Smooth muscle cell (in vitro differentiated cells): ENCODE data around the gene ANKLE2. TPM values are rescaled to one million over a fixed set of nuclear protein-coding genes. Genes with fewer than 3 reads are reported as not detected.
"Not testable (repeated sequence)": the region's sequence is repeated elsewhere in the genome, so short reads cannot be mapped to it uniquely, and the experiment has no call there.

Source experiments
- DNase-seq: peaks from one replicate; lab custom pipeline; 2025; ENCODE audit not compliant: unreplicated experiment; lab: John Stamatoyannopoulos, UW
- H2AFZ ChIP-seq: fragments of 200-600 bp; sonication (generic); 2 replicates; pipeline ENCODE4 v1.6.0; 2016; ENCODE audit warnings: antibody characterized with exemption, low read depth, mild to moderate bottlenecking
- H3F3A ChIP-seq: fragments of 200-600 bp; sonication (generic); 2 replicates; pipeline ENCODE4 v1.6.0; 2017; ENCODE audit warnings: antibody characterized with exemption, low read depth
- H3K27ac ChIP-seq: fragments of 200-600 bp; sonication (generic); 2 replicates; pipeline ENCODE4 v1.5.1; 2016; ENCODE audit warnings: low read depth, mild to moderate bottlenecking
- H3K27me3 ChIP-seq: fragments of 200-600 bp; sonication (generic); 2 replicates; pipeline ENCODE4 v1.6.1; 2016; ENCODE audit warnings: low read depth, mild to moderate bottlenecking
- H3K36me3 ChIP-seq: fragments of 200-600 bp; sonication (generic); 2 replicates; pipeline ENCODE4 v1.5.1; 2016; ENCODE audit warnings: low read depth
- H3K4me1 ChIP-seq: fragments of 200-600 bp; sonication (generic); 2 replicates; pipeline ENCODE4 v1.5.1; 2016; ENCODE audit warnings: low read depth
- H3K4me2 ChIP-seq: fragments of 200-600 bp; sonication (generic); 2 replicates; pipeline ENCODE4 v1.6.0; 2016; ENCODE audit warnings: mild to moderate bottlenecking
- H3K4me3 ChIP-seq: fragments of 200-600 bp; sonication (generic); 2 replicates; pipeline ENCODE4 v1.5.1; 2016; ENCODE audit warnings: mild to moderate bottlenecking
- H3K79me2 ChIP-seq: fragments of 200-600 bp; sonication (generic); 2 replicates; pipeline ENCODE4 v1.6.0; 2016; ENCODE audit warnings: low read depth, mild to moderate bottlenecking
- H3K9ac ChIP-seq: fragments of 200-600 bp; sonication (generic); 2 replicates; pipeline ENCODE4 v1.6.0; 2016; ENCODE audit warnings: low read depth
- H3K9me3 ChIP-seq: fragments of 200-600 bp; sonication (generic); replicated peaks from 2 replicates; pipeline ENCODE4 v1.5.1; 2016; ENCODE audit warnings: low read depth
- H4K20me1 ChIP-seq: fragments of 200-600 bp; sonication (generic); 2 replicates; pipeline ENCODE4 v1.6.0; 2016; ENCODE audit warnings: low read depth
- WGBS: methylation state at CpG from one replicate; pipeline ENCODE4 v1.1.7; 2016; ENCODE audit warnings: low lambda C conversion rate; 5-methylcytosine and 5-hydroxymethylcytosine counted together
- polyA plus RNA-seq: library from polyadenylated mRNA; unstranded; fragments of >200 nt; fragmentation: Nextera tagmentation; extraction: Ambion mirVana; gene quantifications from 2 replicates; pipeline ENCODE4 v1.2.1, GENCODE V29; 2016
- total RNA-seq: library from RNA; depleted of rRNA; stranded (reverse); fragments of >200 nt; gene quantifications from 2 replicates; pipeline ENCODE4 v1.2.3, GENCODE V29; 2014
- TF ChIP-seq, protein P1 (sequence below): fragments of 200-600 bp; sonication (generic); IDR thresholded peaks from 2 replicates; pipeline ENCODE4 v1.5.1; 2017; ENCODE audit warnings: borderline replicate concordance, mild to moderate bottlenecking, antibody characterized with exemption; ENCODE audit not compliant: insufficient read depth, poor library complexity, severe bottlenecking

The ANKLE2 gene
- total and polyA plus RNA-seq, 2 experiments from 2014 or later, result 56.4 to 94.8 TPM

DNA sequence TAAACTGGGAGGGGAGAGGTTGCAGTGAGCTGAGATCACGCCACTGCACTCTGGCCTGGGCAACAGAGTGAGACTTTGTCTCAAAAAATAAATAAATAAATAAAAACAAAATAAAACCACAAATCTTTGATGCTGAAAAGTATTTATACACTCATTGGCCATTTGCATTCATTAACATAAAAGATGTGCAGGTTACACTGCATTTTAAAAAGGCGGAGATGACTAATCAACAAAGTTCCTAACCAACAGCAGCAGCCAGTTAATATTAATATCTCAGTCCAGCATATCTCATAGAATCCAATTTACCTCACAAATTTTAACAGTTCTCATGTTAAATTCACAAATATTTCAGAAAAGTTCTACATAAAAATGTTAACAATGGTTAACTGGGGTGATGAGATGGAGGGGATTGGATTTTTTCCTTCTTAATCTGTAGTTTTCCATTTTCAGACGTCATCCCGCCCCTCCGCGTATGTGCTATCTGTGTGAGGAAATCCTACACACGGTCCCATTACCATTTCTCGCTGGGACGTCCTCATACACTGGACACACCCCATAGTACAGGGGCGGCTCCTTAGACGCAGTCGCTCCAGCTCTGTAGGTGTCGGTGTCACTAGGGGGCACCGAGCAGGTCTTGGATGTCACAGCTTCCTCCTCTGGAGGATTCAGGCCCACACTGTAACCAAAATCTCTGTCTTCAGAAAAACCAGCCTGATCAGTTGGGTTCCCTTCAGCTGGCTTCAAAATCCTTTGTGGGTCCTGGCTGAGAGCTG lies 7.3 kb downstream of the ANKLE2 start:
- no peak overlapping the region for H3K27ac ChIP-seq
- TF ChIP-seq, protein P1, sequence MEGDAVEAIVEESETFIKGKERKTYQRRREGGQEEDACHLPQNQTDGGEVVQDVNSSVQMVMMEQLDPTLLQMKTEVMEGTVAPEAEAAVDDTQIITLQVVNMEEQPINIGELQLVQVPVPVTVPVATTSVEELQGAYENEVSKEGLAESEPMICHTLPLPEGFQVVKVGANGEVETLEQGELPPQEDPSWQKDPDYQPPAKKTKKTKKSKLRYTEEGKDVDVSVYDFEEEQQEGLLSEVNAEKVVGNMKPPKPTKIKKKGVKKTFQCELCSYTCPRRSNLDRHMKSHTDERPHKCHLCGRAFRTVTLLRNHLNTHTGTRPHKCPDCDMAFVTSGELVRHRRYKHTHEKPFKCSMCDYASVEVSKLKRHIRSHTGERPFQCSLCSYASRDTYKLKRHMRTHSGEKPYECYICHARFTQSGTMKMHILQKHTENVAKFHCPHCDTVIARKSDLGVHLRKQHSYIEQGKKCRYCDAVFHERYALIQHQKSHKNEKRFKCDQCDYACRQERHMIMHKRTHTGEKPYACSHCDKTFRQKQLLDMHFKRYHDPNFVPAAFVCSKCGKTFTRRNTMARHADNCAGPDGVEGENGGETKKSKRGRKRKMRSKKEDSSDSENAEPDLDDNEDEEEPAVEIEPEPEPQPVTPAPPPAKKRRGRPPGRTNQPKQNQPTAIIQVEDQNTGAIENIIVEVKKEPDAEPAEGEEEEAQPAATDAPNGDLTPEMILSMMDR, result no peak
- no peak for DNase-seq
- no peak overlapping the region for H2AFZ ChIP-seq
- no peak overlapping the region for H3K4me2 ChIP-seq
- 92% methylated on average over 14 of the region's 14 CpGs for WGBS
- peaks cover 7% of the 10 kb centered on the region for H3F3A ChIP-seq
- no peaks in the 10 kb centered on the region for H3K4me1 ChIP-seq
- no peak overlapping the region for H3K9ac ChIP-seq
- H3K79me2 ChIP-seq, result peaks cover 95% of the 10 kb centered on the region
- H3K9me3 ChIP-seq, result no peaks in the 10 kb centered on the region
- peaks cover 5% of the 10 kb centered on the region for H3K36me3 ChIP-seq
- no peak overlapping the region for H3K4me3 ChIP-seq
- peaks cover 98% of the 10 kb centered on the region for H4K20me1 ChIP-seq
- no peaks in the 10 kb centered on the region for H3K27me3 ChIP-seq

DNA sequence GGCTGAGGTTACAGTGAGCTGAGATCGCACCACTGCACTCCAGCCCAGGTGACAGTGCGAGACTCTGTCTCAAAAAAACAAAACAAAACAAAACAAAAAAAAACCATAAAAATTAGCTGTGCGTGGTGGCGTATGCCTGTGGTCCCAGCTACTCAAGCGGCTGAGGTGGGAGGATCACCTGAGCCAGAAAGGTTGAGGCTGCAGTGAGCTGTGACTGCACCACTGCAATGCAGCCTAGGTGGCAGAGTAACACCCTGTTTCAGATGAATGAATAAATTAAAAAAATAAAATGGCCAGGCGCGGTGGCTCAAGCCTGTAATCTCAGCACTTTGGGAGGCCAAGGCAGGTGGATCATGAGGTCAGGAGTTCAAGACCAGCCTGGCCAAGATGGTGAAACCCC lies 8.0 kb downstream of the ANKLE2 start:
- not testable (repeated sequence) for H3K4me3 ChIP-seq, H3K36me3 ChIP-seq, H3K9me3 ChIP-seq, DNase-seq, H3F3A ChIP-seq, H3K9ac ChIP-seq, H3K4me2 ChIP-seq, H3K4me1 ChIP-seq, H3K27me3 ChIP-seq, H2AFZ ChIP-seq
- H3K27ac ChIP-seq, result peak overlapping the region; percentile 2
- peaks cover 98% of the 10 kb centered on the region for H4K20me1 ChIP-seq
- WGBS, result 100% methylated on average over 7 of the region's 7 CpGs
- H3K79me2 ChIP-seq, result peaks cover 95% of the 10 kb centered on the region

DNA sequence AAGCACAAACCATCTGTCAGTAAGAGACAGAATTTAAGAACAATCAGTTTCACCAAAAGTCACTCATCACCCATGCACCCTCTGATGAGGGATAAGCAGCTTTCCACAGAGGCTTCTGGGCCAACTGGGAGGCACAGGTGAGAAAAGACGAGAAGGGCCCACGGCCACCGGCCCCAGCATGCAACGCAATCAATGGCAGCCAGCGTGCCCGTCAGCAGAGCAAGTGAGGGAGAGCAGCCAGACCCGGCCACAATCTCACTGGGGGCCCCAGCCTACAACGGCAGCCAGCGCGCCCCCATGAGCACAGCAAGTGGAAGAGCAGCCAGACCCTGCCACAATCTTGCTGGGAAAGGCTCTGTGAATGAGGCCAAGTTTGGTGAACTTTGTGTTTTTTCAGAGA lies 13.3 kb downstream of the ANKLE2 start:
- no peaks in the 10 kb centered on the region for H3K4me1 ChIP-seq
- no peak overlapping the region for H2AFZ ChIP-seq
- no peak overlapping the region for H3K27ac ChIP-seq
- no peak overlapping the region for H3K4me3 ChIP-seq
- H4K20me1 ChIP-seq, result peaks cover 97% of the 10 kb centered on the region
- no peaks in the 10 kb centered on the region for H3K9me3 ChIP-seq
- no peaks in the 10 kb centered on the region for H3F3A ChIP-seq
- H3K79me2 ChIP-seq, result peaks cover 85% of the 10 kb centered on the region
- peaks cover 7% of the 10 kb centered on the region for H3K36me3 ChIP-seq
- no peak overlapping the region for H3K9ac ChIP-seq
- WGBS, result 95% methylated on average over 10 of the region's 10 CpGs
- TF ChIP-seq, protein P1, result no peak
- no peaks in the 10 kb centered on the region for H3K27me3 ChIP-seq
- H3K4me2 ChIP-seq, result no peak overlapping the region
- DNase-seq, result no peak

DNA sequence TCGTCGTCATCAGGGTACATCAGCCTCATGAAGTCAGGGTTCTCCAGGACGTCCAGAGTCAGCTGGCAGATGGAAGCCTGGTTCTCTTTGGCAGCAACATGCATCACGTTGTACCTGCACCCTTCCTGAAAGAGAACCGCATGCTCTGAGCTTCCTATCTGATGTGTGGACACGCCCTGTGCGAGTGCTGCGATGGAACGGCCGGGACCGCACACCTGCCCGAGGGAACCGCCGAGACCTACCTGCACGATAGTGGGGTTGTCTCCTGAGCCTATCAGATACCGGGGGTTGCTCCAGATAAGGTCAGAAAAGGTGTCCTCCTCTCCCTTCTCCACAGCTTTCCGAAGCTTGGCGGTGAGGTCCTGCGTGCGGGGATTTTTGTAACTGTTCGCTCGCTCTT lies 13.7 kb downstream of the ANKLE2 start:
- Histone ChIP-seq H2AFZ (no peak overlapping the region), H3K4me2 (no peak overlapping the region), H3K9ac (no peak overlapping the region), H3K4me3 (no peak overlapping the region), H3K4me1 (no peaks in the 10 kb centered on the region), H3K9me3 (no peaks in the 10 kb centered on the region), H3K36me3 (peaks cover 9% of the 10 kb centered on the region), H3K27ac (no peak overlapping the region), H3F3A (no peaks in the 10 kb centered on the region), H3K79me2 (peaks cover 85% of the 10 kb centered on the region), H3K27me3 (no peaks in the 10 kb centered on the region), H4K20me1 (peaks cover 97% of the 10 kb centered on the region)
- WGBS, result 97% methylated on average over 22 of the region's 22 CpGs
- TF ChIP-seq, protein P1, result no peak
- DNase-seq, result no peak
